Skin of body (tissue), 3 donors: ENCODE data around the gene ZSCAN5A. TPM values are rescaled to one million over a fixed set of nuclear protein-coding genes. Genes with fewer than 3 reads are reported as not detected.
"Not testable (repeated sequence)": the region's sequence is repeated elsewhere in the genome, so short reads cannot be mapped to it uniquely, and the experiment has no call there.

Experiments
- DNase-seq: peaks from one replicate; lab custom pipeline; 2025; lab: John Stamatoyannopoulos, UW
- small RNA-seq: library from RNA; depleted of rRNA; stranded (forward); fragments of <200 nt; gene quantifications from one replicate; pipeline ENCODE3, GENCODE V24; 2014; ENCODE audit warnings: low replicate concordance
- total RNA-seq: library from RNA; depleted of rRNA; stranded (reverse); fragments of >200 nt; gene quantifications from one replicate; pipeline ENCODE4 v1.2.3, GENCODE V29; 2014

The ZSCAN5A gene
- total RNA-seq, 1 donor from 2014 or later, result 4.0 TPM

- DNase-seq, result no peak
Measured at GRCh38 chr19:56211718-56212117, 102.9 kb downstream of the ZSCAN5A start.

- DNase-seq, result not testable (repeated sequence)
Measured at GRCh38 chr19:56210036-56210435, 104.6 kb downstream of the ZSCAN5A start.

- no peak for DNase-seq
Measured at GRCh38 chr19:56209091-56209490, 105.5 kb downstream of the ZSCAN5A start.

- DNase-seq, result not testable (repeated sequence)
Measured at GRCh38 chr19:56207581-56207980, 107.1 kb downstream of the ZSCAN5A start.

- DNase-seq, result no peak
Measured at GRCh38 chr19:56201973-56202372, 112.7 kb downstream of the ZSCAN5A start, which contains the start of gene ZSCAN5C. ZSCAN5C (plus strand) TSS chr19:56202273; CDS start chr19:56205914, 3,641 bp downstream.

GRCh38 chr19:56199687-56200086 lies 115.0 kb downstream of the ZSCAN5A start:
- no peak for DNase-seq

- not testable (repeated sequence) for DNase-seq
Measured at GRCh38 chr19:56197646-56198045, 117.0 kb downstream of the ZSCAN5A start, which contains the start of gene ZSCAN5B. ZSCAN5B (minus strand) TSS chr19:56197783; CDS start chr19:56193052, 4,731 bp downstream.

GRCh38 chr19:56193981-56194640 lies 120.5 kb downstream of the ZSCAN5A start:
- DNase-seq, result no peak

- DNase-seq, result no peak
Measured at GRCh38 chr19:56191711-56192110, 122.9 kb downstream of the ZSCAN5A start.

- DNase-seq, result no peak
Measured at GRCh38 chr19:56191115-56191514, 123.5 kb downstream of the ZSCAN5A start.

GRCh38 chr19:56189785-56190184 lies 124.9 kb downstream of the ZSCAN5A start:
- DNase-seq, result no peak

- no peak for DNase-seq
Measured at GRCh38 chr19:56177564-56178243, 136.9 kb downstream of the ZSCAN5A start.

- no peak for DNase-seq
Measured at GRCh38 chr19:56176881-56177280, 137.8 kb downstream of the ZSCAN5A start.

- DNase-seq, result not testable (repeated sequence)
Measured at GRCh38 chr19:56176310-56176709, 138.3 kb downstream of the ZSCAN5A start.

- not testable (repeated sequence) for DNase-seq
Measured at GRCh38 chr19:56175861-56176307, 138.8 kb downstream of the ZSCAN5A start, which contains the start of gene GALP. GALP (plus strand) TSS chr19:56176008; CDS start chr19:56177109, 1,101 bp downstream.

GRCh38 chr19:56174550-56174949 lies 140.1 kb downstream of the ZSCAN5A start:
- no peak for DNase-seq

GRCh38 chr19:56174086-56174485 lies 140.6 kb downstream of the ZSCAN5A start:
- no peak for DNase-seq

Small RNA genes within 50 kb of the gene (small RNA-seq; reads per million reads assigned to genes)
- not detected for gene RF00019

Other genes with a start within 250 kb of the ZSCAN5A start
- gene ZNF787, start 193.5 kb downstream of the ZSCAN5A start, total RNA-seq, result 11.3 TPM
- gene ZNF444, start 173.6 kb downstream of the ZSCAN5A start, total RNA-seq, result 9.2 TPM
- gene GALP, start 138.8 kb downstream of the ZSCAN5A start, total RNA-seq, result not detected
- not detected for gene ZSCAN5B, start 117.1 kb downstream of the ZSCAN5A start, total RNA-seq
- gene ZSCAN5C, start 112.6 kb downstream of the ZSCAN5A start, total RNA-seq, result not detected
- 0.79 TPM for gene EDDM13, start 42.1 kb downstream of the ZSCAN5A start, total RNA-seq
- gene ZNF582, start 78.7 kb upstream of the ZSCAN5A start, total RNA-seq, result 2.6 TPM
- gene ZNF583, start 89.5 kb upstream of the ZSCAN5A start, total RNA-seq, result 6.3 TPM
- gene ZNF667, start 162.5 kb upstream of the ZSCAN5A start, total RNA-seq, result 10.6 TPM
- gene ZNF471, start 193.0 kb upstream of the ZSCAN5A start, total RNA-seq, result 8.9 TPM
- gene ZFP28, start 224.1 kb upstream of the ZSCAN5A start, total RNA-seq, result 8.2 TPM